ENCODE data around the gene CDH1.

- TF ChIP-seq, protein P1, sequence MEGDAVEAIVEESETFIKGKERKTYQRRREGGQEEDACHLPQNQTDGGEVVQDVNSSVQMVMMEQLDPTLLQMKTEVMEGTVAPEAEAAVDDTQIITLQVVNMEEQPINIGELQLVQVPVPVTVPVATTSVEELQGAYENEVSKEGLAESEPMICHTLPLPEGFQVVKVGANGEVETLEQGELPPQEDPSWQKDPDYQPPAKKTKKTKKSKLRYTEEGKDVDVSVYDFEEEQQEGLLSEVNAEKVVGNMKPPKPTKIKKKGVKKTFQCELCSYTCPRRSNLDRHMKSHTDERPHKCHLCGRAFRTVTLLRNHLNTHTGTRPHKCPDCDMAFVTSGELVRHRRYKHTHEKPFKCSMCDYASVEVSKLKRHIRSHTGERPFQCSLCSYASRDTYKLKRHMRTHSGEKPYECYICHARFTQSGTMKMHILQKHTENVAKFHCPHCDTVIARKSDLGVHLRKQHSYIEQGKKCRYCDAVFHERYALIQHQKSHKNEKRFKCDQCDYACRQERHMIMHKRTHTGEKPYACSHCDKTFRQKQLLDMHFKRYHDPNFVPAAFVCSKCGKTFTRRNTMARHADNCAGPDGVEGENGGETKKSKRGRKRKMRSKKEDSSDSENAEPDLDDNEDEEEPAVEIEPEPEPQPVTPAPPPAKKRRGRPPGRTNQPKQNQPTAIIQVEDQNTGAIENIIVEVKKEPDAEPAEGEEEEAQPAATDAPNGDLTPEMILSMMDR (IDR thresholded peaks at IDR 0.05) = no peak
- no peak for TF ChIP-seq POLR2A (IDR thresholded peaks at IDR 0.05)
Measured at GRCh38 chr16:68711421-68712139, 25.5 kb upstream of the CDH1 start.
